ENCODE measurements around the gene HOXA1.

DNA sequence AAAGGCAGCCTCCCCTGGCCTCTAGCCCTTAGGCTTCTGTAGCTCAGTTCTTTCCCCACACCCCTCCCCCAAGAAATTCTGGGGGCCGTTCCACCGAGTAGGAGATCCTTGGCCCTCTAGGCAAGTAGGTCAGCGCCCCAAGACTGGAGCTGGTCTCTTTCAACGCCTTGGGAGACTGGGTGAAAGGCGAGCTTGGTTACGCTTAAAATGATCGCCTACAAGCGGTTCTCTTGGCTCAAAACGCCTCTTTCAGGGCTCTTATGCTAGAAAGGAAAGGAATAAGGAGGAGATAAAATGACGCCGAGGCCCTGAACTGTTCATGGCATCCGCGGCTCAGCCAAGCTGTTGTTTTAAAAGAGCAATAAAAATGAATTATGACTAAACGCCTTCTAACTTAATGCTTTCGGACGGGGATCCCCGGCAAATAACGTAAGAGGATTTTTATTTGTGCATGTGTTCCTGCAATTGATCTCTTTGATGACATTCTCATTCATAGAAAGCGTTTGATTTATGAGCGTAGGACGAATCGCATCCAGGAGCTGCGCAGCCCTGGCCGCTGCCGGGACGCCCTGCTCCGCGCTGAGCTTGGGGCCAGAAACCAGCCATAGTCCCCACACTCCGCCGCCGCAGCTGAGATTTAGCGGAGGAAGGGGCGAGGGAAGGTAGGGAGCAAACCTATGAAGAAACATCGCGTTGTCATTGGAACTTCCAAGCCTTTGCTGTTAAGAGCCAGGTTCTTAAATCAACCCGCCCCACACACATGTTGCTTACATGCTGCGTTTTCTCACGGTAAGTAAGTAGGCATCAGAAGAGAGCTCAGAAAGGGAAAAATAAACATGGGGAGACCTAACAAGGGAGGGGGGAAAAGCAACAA, 3.0 kb upstream of the HOXA1 start:
- TF ChIP-seq POLR2A (IDR thresholded peaks at IDR 0.05; ENCODE audit: low read length) (no peak), GATA1 (IDR thresholded peaks at IDR 0.05; ENCODE audit: low read depth, low read length) (no peak)

All from erythroblast (primary cell).